Erythroblast (primary cell): Measurements from ENCODE around the gene NTSR1.

Source experiments
- GATA1 ChIP-seq: IDR thresholded peaks from 2 replicates; pipeline ENCODE4 v1.6.1; 2011; ENCODE audit warnings: low read depth, mild to moderate bottlenecking, control low read depth, low read length, moderate library complexity
- POLR2A ChIP-seq: IDR thresholded peaks from 2 replicates; pipeline ENCODE4 v1.6.1; 2011; ENCODE audit warnings: mild to moderate bottlenecking, low read length

DNA sequence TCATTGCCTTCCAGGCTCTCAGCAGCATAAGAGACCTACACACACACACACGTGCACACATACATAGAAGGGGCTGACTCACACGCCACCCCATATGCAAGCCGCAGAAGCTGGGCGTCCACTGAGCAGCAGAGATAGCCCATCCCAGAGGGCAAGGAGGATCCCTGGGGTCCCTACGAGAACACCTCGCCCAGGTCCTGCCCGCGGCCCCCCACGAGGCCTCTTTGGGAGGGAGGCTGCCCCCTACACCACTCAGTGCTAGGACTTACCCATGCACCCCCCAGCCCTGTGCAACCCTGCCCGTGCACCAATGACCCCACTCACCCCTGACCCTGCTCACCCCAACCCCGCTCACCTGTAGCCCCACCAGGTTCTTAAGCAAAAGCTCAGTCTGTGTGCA lies 20.6 kb upstream of the NTSR1 start:
- TF ChIP-seq POLR2A = no peak
- TF ChIP-seq GATA1 = no peak
